Gastroesophageal sphincter (tissue), 4 donors: ENCODE data around the gene PTK6. TPM values are rescaled to one million over a fixed set of nuclear protein-coding genes. Genes with fewer than 3 reads are reported as not detected.

ENCODE experiments used
- ATAC-seq: fragments of 150-250 bp; one replicate; pipeline ENCODE4 v1.9.1; 2016; ENCODE audit warnings: mild to moderate bottlenecking, moderate library complexity
- H3K27ac ChIP-seq, 4 donors: fragments of 200-600 bp; sonication (generic) in 3 of 4; 1 replicate in 3 of 4; 2 replicates in 1 of 4; pipeline ENCODE4 v1.5.1; 2016 to 2019
- H3K27me3 ChIP-seq: fragments of 200-600 bp; sonication (generic); one replicate; pipeline ENCODE4 v1.5.1; 2019
- H3K36me3 ChIP-seq, 2 donors: fragments of 200-600 bp; sonication (generic); one replicate each; pipeline ENCODE4 v1.5.1; 2019; ENCODE audit warnings: control low read depth in 1 of 2
- H3K4me1 ChIP-seq, 3 donors: fragments of 200-600 bp; sonication (generic); 1 replicate in 2 of 3; 2 replicates in 1 of 3; pipeline ENCODE4 v1.5.1; 2016 to 2019; ENCODE audit warnings: control low read depth in 2 of 3
- H3K4me3 ChIP-seq, 2 donors: fragments of 200-600 bp; sonication (generic); one replicate each; pipeline ENCODE4 v1.5.1; 2019; ENCODE audit warnings: mild to moderate bottlenecking in 1 of 2, moderate library complexity in 1 of 2
- H3K9me3 ChIP-seq, 3 donors: fragments of 200-600 bp; sonication (generic); one replicate each; pipeline ENCODE4 v1.5.1; 2017 to 2019; ENCODE audit warnings: control low read depth in 2 of 3
- EP300 ChIP-seq: sonication (generic); formaldehyde crosslinking; IDR thresholded peaks from one replicate; pipeline ENCODE4 v1.6.1; 2017; ENCODE audit warnings: antibody characterized with exemption, mild to moderate bottlenecking
- POLR2A ChIP-seq, 2 donors: fragments of 450-650 bp; IDR thresholded peaks; one replicate each; pipeline ENCODE4 v1.6.1; 2017; ENCODE audit warnings: antibody characterized with exemption in 2 of 2, mild to moderate bottlenecking in 2 of 2, moderate library complexity in 1 of 2
- POLR2AphosphoS5 ChIP-seq: sonication (generic); formaldehyde crosslinking; IDR thresholded peaks from one replicate; pipeline ENCODE4 v1.6.1; 2017; ENCODE audit warnings: antibody characterized with exemption
- WGBS, 2 donors: methylation state at CpG; one replicate each; pipeline ENCODE4 v1.1.5; 2018; ENCODE audit warnings: low coverage in 1 of 2; 5-methylcytosine and 5-hydroxymethylcytosine counted together
- total RNA-seq, 4 donors: library from RNA; depleted of rRNA; stranded (reverse); fragments of >200 nt; gene quantifications; one replicate each; pipeline ENCODE4 v1.1.0, GENCODE V29; 2016
- TF ChIP-seq, protein P1 (sequence below), 4 experiments: fragments of 200-600 bp in 2 of 4; fragments of 450-650 bp in 2 of 4; sonication (generic) in 1 of 4; IDR thresholded peaks; one replicate each; pipeline ENCODE4 v1.5.1; 2017 to 2019; ENCODE audit warnings: antibody characterized with exemption in 4 of 4, mild to moderate bottlenecking in 2 of 4, moderate library complexity in 2 of 4

Gene PTK6
- total RNA-seq: 1 to 10 TPM in 1 of 4 donors, under 1 TPM in 2, not detected in 1; 0.13 to 2.1 (median 0.42) TPM

DNA sequence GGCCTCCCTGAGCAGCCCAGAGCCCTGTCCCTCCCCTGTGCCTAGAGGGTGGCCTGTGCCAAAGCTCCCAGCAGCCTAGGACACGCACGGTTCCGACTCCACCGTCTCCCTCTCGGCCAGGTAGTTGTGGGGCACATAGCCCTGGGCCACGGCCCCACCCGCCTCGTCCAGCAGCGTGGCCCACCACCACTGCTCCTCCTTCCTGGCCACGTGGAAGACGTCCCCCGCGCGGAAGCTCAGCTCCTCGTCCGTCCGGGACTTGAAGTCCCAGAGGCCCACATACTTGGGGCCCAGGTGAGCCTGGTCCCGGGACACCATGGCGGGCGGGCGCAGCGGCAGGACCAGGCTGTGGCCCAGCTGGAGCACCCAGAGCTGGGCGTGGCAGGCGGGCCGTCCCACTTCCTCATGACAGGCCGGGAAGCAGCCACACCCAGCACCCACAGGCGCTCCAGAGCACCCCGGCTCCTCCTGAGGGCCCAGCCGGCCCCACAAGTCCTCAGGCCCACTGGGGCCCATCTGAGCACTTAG lies at the start of gene PTK6:
Gene PTK6 (minus strand): TSS at position 380 of the 528 bp plus-strand sequence. CDS start 62 bp downstream, at position 318.
- WGBS, 2 donors: no CpG with 5 or more reads among the region's 29 CpGs
- Histone ChIP-seq H3K27me3 (peaks cover 62% of the 10 kb centered on the region), H3K4me1 (peaks cover 0 to 36% (median 12%) of the 10 kb centered on the region in 3 donors), H3K9me3 (no peaks in the 10 kb centered on the region), H3K4me3 (peak within 1 kb of the TSS in 1 of 2 donors; percentile 42), H3K36me3 (no peaks in the 10 kb centered on the region), H3K27ac (peak within 1 kb of the TSS in 3 of 4 donors; percentile 25 to 52 (median 31))
- ATAC-seq: peak; percentile 33
- TF ChIP-seq, protein P1, sequence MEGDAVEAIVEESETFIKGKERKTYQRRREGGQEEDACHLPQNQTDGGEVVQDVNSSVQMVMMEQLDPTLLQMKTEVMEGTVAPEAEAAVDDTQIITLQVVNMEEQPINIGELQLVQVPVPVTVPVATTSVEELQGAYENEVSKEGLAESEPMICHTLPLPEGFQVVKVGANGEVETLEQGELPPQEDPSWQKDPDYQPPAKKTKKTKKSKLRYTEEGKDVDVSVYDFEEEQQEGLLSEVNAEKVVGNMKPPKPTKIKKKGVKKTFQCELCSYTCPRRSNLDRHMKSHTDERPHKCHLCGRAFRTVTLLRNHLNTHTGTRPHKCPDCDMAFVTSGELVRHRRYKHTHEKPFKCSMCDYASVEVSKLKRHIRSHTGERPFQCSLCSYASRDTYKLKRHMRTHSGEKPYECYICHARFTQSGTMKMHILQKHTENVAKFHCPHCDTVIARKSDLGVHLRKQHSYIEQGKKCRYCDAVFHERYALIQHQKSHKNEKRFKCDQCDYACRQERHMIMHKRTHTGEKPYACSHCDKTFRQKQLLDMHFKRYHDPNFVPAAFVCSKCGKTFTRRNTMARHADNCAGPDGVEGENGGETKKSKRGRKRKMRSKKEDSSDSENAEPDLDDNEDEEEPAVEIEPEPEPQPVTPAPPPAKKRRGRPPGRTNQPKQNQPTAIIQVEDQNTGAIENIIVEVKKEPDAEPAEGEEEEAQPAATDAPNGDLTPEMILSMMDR (IDR thresholded peaks at IDR 0.05): no peak
- TF ChIP-seq POLR2A (IDR thresholded peaks at IDR 0.05) (no peak), POLR2AphosphoS5 (no peak), EP300 (no peak)

DNA sequence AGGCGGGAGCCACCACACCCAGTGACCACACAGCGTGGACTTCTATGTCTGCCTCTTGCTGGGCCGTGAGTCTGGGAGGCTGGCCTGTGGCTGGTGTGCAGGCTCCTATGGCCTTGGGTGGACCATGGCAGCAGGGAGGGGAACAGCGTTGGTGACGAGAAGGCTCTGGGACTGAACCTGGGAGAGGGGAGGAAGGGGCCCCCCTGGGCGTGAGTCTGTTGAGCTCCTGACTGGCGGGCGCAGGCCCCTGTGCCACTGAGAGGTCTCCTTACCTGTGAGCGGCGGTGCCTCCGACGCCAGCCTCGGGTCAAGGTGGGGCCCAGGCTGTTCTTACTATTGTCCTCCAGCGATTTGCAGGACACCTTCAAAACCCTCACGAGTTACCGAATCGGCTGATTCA lies 49.6 kb upstream of the PTK6 start:
- Histone ChIP-seq H3K9me3 (no peaks in the 10 kb centered on the region), H3K4me1 (peaks cover 0 to 8% (median 0%) of the 10 kb centered on the region in 3 donors), H3K27ac (no peak overlapping the region), H3K4me3 (no peak overlapping the region), H3K27me3 (no peaks in the 10 kb centered on the region), H3K36me3 (peaks cover 0 to 53% of the 10 kb centered on the region in 2 donors)
- TF ChIP-seq POLR2AphosphoS5 (no peak), EP300 (no peak), POLR2A (IDR thresholded peaks at IDR 0.05) (no peak)
- TF ChIP-seq, protein P1 (IDR thresholded peaks at IDR 0.05): no peak
- WGBS, 2 donors: 85 to 90% methylated on average over 7 of the region's 17 CpGs
- ATAC-seq: no peak

DNA sequence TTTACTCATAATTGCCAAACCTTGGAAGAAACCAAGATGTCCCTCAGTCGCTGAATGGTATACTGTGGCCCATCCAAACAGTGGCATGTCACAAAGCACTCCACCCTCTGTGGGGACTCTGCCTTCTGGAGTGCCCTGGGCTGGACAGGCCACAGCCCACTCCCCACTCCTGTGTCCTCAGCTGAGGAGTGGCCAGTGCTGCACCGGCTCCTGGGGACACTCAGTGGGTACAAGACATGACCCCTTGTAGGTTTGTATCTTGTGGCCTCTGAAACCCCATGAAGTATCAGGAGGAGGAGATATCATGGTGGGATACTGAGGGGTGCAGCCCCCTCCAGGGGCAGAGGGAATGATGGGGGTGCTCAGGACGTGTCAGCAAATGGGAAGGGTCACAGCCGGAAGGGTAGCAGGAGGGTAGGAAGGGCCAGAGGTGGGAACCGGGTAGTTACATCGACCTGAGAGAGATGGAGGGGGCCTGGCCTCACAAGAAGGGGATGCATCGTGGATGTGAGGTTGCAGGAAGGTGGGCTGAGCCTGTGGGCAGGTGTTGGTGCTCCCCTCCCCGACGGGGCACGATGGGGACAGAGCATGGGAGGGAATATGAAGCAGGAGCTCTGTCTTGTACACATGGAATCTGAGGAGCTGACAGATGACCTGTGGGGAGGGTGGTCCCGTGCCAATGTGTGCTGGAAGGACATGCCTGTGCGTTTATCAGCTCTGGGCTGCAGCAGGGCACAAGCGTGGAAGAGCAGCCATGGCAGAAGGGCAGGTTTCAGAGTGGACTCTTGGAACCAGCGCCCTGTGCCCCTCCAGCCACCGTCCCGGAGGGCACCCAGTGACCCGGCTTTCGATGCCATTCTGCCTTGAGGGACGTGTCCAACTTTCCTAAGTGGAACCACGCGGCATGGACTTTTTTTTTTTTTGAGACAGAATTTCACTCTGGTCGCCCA lies 48.7 kb upstream of the PTK6 start:
- Histone ChIP-seq H3K9me3 (no peaks in the 10 kb centered on the region), H3K27ac (no peak overlapping the region), H3K4me3 (no peak overlapping the region), H3K4me1 (peaks cover 0 to 8% (median 0%) of the 10 kb centered on the region in 3 donors), H3K27me3 (no peaks in the 10 kb centered on the region), H3K36me3 (peaks cover 0 to 44% of the 10 kb centered on the region in 2 donors)
- WGBS, 2 donors: 68 to 73% methylated on average over 4 to 12 of the region's 22 CpGs
- TF ChIP-seq, protein P1 (IDR thresholded peaks at IDR 0.05): no peak
- TF ChIP-seq POLR2AphosphoS5: no peak
- no peak for TF ChIP-seq EP300
- no peak for TF ChIP-seq POLR2A (IDR thresholded peaks at IDR 0.05)
- no peak for ATAC-seq

DNA sequence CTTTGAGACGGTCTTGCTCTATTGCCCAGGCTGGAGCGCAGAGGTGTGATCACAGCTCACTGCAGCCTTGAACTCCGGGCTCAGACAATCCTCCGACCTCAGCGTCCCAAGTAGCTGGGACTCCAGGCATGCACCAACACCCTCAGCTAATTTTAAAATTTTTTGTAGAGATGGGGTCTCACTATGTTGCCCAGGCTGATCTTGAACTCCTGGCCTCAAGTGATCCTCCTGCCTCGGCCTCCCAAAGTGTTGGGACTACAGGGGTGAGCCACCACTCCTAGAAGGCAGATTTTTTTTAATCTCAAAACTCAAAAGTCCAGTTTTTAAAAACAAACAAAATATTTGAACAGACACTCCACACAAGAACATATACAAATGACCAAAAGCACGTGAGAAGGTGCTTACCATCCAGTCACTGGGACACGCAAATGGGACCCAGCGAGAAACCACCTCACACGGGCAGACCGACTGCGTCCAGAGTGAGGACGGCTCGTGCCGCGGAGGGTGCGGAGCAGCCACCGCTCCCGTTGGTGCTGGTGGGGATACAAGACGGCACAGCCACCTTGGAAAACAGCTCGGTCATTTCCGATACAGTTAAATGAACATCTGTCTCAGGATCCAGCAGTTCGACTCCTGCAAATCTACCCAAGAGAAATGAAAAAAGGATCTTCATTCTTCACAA lies 45.3 kb upstream of the PTK6 start:
- Histone ChIP-seq H3K4me1 (peaks cover 0 to 8% (median 0%) of the 10 kb centered on the region in 3 donors), H3K9me3 (no peaks in the 10 kb centered on the region), H3K4me3 (no peak overlapping the region), H3K27me3 (peaks cover 17% of the 10 kb centered on the region), H3K27ac (no peak overlapping the region), H3K36me3 (peaks cover 0 to 10% of the 10 kb centered on the region in 2 donors)
- TF ChIP-seq POLR2AphosphoS5: no peak
- TF ChIP-seq, protein P1 (IDR thresholded peaks at IDR 0.05): no peak
- no peak for TF ChIP-seq POLR2A (IDR thresholded peaks at IDR 0.05)
- no peak for TF ChIP-seq EP300
- ATAC-seq: no peak
- WGBS, 2 donors: 81 to 85% methylated on average over 5 of the region's 23 CpGs
